Right lobe of liver (tissue), 6 donors: ENCODE results near the gene PCP4L1. TPM values are rescaled to one million over a fixed set of nuclear protein-coding genes. Genes with fewer than 3 reads are reported as not detected.
A peak's percentile ranks its signal among the peaks of the same experiment; 100 is the strongest.

ENCODE experiments used
- ATAC-seq, 4 donors: fragments of 200-7000 bp; cut with Tn5 transposase; one replicate each; pipeline ENCODE4 v1.9.1; 2020; ENCODE audit warnings: mild to moderate bottlenecking in 4 of 4, moderate library complexity in 4 of 4
- DNase-seq, 3 donors: peaks; one replicate each; pipeline ENCODE4 v3.0.0-alpha.2; 2020
- H3K27ac ChIP-seq, 3 donors: fragments of 200-600 bp; one replicate each; pipeline ENCODE4 v1.8.0; 2022
- H3K27me3 ChIP-seq, 2 donors: fragments of 200-600 bp; one replicate each; pipeline ENCODE4 v1.8.0; 2022
- H3K36me3 ChIP-seq, 4 donors: fragments of 200-600 bp; sonication (generic) in 1 of 4; one replicate each; pipeline versions ENCODE4 v1.5.1 to v1.8.0; 2017 to 2022; ENCODE audit warnings: control low read depth in 1 of 4
- H3K4me1 ChIP-seq, 4 donors: fragments of 200-600 bp; sonication (generic) in 1 of 4; one replicate each; pipeline versions ENCODE4 v1.5.1 to v1.8.0; 2017 to 2022; ENCODE audit warnings: control low read depth in 1 of 4
- H3K4me3 ChIP-seq, 3 donors: fragments of 200-600 bp; one replicate each; pipeline ENCODE4 v1.8.0; 2022
- H3K9me3 ChIP-seq, 4 donors: fragments of 200-600 bp; sonication (generic) in 1 of 4; one replicate each; pipeline versions ENCODE4 v1.5.1 to v1.8.0; 2017 to 2022; ENCODE audit warnings: control low read depth in 1 of 4
- POLR2A ChIP-seq: fragments of 450-650 bp; IDR thresholded peaks from one replicate; pipeline ENCODE4 v1.6.1; 2017; ENCODE audit warnings: antibody characterized with exemption, mild to moderate bottlenecking
- WGBS: methylation state at CpG from one replicate; pipeline ENCODE4 v1.1.6; 2018; ENCODE audit warnings: low coverage, low lambda C conversion rate; ENCODE audit not compliant: insufficient coverage; ENCODE audit errors: missing lambda C conversion rate; 5-methylcytosine and 5-hydroxymethylcytosine counted together
- intact Hi-C, 2 donors: fragments of 100-400 bp; cut with DNase I; formaldehyde crosslinking; loops; one replicate each; pipeline versions ENCODE4 v1.11.2 to v1.14.1; 2022
- total RNA-seq, 6 experiments: library from RNA; depleted of rRNA in 2 of 6; stranded (reverse); fragments of >200 nt in 2 of 6; fragmentation: NEBNext Ultra II Directional in 3 of 6; extraction: Animal tissue kit (Norgen Biotek cat#: 25700) in 3 of 6; gene quantifications; one replicate each; pipeline versions ENCODE4 v1.1.0 to v1.2.4, GENCODE V29; 2016 to 2023
- TF ChIP-seq, protein P1 (sequence below), 4 donors: fragments of 200-600 bp in 3 of 4; fragments of 450-650 bp in 1 of 4; IDR thresholded peaks; one replicate each; pipeline versions ENCODE4 v1.5.1 to v1.8.0; 2016 to 2022; ENCODE audit warnings: antibody characterized with exemption in 4 of 4, mild to moderate bottlenecking in 2 of 4
- donor health status: DM: no; HTN: yes; CAD: no.
- donor health status: DM: no; HTN: no; CAD: no.
- donor health status: DM: no; HTN: no; CAD: no.
- donor health status: DM: no; HTN: yes; CAD: no.
- donor health status: DM: no; HTN: yes; CAD: no.

PCP4L1 gene
- total RNA-seq, 6 experiments from 2014 or later, result 1.3 to 6.0 (median 2.9) TPM

- ATAC-seq (peak in 3 of 4 donors; percentile 2 to 9 (median 8)), DNase-seq (peak in 1 of 3 donors; percentile 48)
- H3K27me3 ChIP-seq, result no peaks in the 10 kb centered on the region
- peak overlapping the region; percentile 44 to 63 (median 52) for H3K27ac ChIP-seq
- H3K4me3 ChIP-seq, result peak overlapping the region; percentile 64 to 81 (median 72)
- 23% methylated on average over 9 of the region's 17 CpGs for WGBS
- no peaks in the 10 kb centered on the region for H3K9me3 ChIP-seq
- H3K4me1 ChIP-seq, result peaks cover 0 to 19% (median 0%) of the 10 kb centered on the region in 4 donors
- H3K36me3 ChIP-seq, result no peaks in the 10 kb centered on the region
- TF ChIP-seq, protein P1, sequence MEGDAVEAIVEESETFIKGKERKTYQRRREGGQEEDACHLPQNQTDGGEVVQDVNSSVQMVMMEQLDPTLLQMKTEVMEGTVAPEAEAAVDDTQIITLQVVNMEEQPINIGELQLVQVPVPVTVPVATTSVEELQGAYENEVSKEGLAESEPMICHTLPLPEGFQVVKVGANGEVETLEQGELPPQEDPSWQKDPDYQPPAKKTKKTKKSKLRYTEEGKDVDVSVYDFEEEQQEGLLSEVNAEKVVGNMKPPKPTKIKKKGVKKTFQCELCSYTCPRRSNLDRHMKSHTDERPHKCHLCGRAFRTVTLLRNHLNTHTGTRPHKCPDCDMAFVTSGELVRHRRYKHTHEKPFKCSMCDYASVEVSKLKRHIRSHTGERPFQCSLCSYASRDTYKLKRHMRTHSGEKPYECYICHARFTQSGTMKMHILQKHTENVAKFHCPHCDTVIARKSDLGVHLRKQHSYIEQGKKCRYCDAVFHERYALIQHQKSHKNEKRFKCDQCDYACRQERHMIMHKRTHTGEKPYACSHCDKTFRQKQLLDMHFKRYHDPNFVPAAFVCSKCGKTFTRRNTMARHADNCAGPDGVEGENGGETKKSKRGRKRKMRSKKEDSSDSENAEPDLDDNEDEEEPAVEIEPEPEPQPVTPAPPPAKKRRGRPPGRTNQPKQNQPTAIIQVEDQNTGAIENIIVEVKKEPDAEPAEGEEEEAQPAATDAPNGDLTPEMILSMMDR (IDR thresholded peaks at IDR 0.05), result no peak
- no peak for TF ChIP-seq POLR2A
- intact Hi-C loops, result no loop called here
These were observed 46.7 kb downstream of the PCP4L1 start for GRCh38 chr1:161304927-161305866.

DNA sequence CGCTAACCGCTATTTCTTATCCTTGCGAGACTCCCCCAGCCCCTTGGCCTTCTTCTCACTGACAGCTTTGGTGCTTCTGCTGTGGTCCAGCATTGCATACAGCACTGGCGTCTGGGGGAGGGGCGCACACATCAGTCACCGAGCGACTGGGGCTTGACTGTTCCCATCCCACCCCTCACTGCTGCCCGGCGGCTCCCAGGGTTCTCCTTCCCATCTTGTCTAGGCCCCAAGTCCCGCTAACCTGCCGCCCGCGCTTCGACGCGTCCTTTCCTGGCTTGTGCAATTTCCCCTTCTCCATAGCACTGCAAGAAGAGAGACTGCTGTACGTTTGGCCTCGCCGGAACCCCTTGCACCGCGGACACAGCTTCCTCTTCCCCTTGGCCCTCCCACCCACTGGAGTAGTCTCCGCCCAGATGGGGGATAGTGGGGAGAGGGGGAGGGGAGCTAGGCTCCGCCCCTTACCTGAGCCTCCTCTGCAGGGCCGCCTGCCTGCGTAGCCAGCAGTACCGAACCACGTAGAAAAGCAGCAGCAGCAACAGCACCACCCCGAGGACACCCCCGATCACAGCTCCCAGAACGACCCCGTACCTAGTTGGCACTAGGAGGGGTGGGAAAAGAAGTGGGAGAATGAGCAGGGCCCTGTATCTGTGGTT, 47.4 kb downstream of the PCP4L1 start:
- peaks cover 0 to 19% (median 0%) of the 10 kb centered on the region in 4 donors for H3K4me1 ChIP-seq
- no peaks in the 10 kb centered on the region for H3K36me3 ChIP-seq
- peak overlapping the region; percentile 64 to 81 (median 72) for H3K4me3 ChIP-seq
- TF ChIP-seq, protein P1 (IDR thresholded peaks at IDR 0.05), result peak in 2 of 4 donors; percentile 28 to 32
- peak; percentile 61 for TF ChIP-seq POLR2A
- peak overlapping the region; percentile 44 to 63 (median 52) for H3K27ac ChIP-seq
- WGBS, result 1% methylated on average over 9 of the region's 31 CpGs
- ATAC-seq (peak; percentile 96 to 98 (median 98)), DNase-seq (peak; percentile 84 to 91 (median 90))
- intact Hi-C loops, result no loop called here
- no peaks in the 10 kb centered on the region for H3K27me3 ChIP-seq
- no peaks in the 10 kb centered on the region for H3K9me3 ChIP-seq

DNA sequence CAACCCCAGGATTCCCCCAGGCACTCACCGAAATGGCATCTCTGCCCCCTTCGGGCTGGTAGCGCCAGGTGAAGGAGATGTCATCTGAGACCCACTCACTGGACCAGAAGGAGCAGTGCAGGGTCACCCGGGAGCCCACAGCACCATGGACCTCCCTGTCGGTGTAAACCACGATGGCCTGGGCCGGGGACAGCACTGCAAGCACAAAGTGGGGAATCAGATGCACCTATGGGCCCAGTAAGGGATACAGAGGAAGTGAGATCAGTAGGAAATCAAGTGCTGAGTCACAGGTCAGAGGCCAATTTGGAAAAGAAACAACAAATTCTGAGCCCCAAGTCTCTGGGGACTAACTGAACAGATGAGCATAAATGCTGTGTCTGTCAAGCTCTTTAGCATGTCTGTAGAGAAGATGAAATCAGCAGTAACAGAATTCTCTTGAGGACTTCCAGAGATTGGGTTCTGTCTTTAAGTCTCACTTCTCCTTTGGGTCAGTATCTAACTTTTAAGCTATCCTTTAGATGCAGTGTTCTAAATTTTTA, 48.8 kb downstream of the PCP4L1 start:
- Histone ChIP-seq H3K4me3 (peak overlapping the region in 1 of 3 donors; percentile 81), H3K36me3 (no peaks in the 10 kb centered on the region), H3K27ac (peak overlapping the region in 2 of 3 donors; percentile 44 to 63), H3K27me3 (no peaks in the 10 kb centered on the region), H3K4me1 (peaks cover 0 to 19% (median 0%) of the 10 kb centered on the region in 4 donors), H3K9me3 (no peaks in the 10 kb centered on the region)
- DNase-seq (peak in 2 of 3 donors; percentile 54 to 64), ATAC-seq (peak in 3 of 4 donors; percentile 1 to 43 (median 35))
- peak; percentile 24 for TF ChIP-seq POLR2A
- TF ChIP-seq, protein P1 (IDR thresholded peaks at IDR 0.05), result no peak
- WGBS, result 93% methylated on average over 6 of the region's 7 CpGs
- intact Hi-C loops, result no loop called here

DNA sequence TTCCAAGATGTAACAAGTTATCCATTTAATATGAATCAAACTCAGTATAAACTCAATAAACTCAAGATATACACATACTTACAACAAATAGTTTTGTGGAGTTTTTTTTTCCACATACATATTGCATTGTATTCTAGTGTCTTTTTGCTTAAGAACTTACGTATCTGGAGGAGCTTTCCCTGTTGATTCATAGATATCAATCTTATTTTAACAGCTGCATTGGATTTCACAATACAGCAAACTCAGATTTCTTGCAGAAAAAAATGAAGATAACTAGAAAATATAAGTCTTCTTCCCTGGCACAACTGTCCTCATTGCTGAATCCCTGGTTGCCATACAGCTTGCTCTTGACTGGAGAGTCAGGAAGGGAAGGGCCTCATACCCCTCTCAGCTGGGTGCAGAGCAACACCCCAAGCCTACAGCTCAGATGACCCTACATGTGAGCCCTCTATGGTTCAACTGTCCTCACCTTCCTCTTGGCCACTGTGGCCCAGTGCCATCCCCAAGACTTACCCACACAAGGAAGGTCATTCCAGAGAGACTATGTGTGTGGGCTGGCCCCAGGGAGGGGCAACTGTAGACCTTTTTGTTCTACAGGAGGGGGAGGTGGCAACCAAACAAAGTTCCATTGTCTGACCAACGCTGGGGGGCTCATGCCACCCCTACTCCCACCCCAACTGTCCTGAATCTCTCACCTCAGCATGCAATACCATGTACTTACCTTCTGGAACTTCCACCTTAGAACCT, 49.5 kb downstream of the PCP4L1 start:
- WGBS, result 73% methylated on average over 1 of the region's 2 CpGs
- Histone ChIP-seq H3K9me3 (no peaks in the 10 kb centered on the region), H3K27ac (peak overlapping the region in 1 of 3 donors; percentile 63), H3K27me3 (no peaks in the 10 kb centered on the region), H3K4me1 (peaks cover 0 to 19% (median 0%) of the 10 kb centered on the region in 4 donors), H3K36me3 (no peaks in the 10 kb centered on the region), H3K4me3 (no peak overlapping the region)
- intact Hi-C loops, result no loop called here
- no peak for DNase-seq
- ATAC-seq, result no peak
- TF ChIP-seq POLR2A, result no peak
- TF ChIP-seq, protein P1 (IDR thresholded peaks at IDR 0.05), result no peak
